Activated B cell treated with CpG ODN at 0.5 μM for 24 hours (primary cell): ENCODE measurements around the gene MYLIP. TPM values are rescaled to one million over a fixed set of nuclear protein-coding genes. Genes with fewer than 3 reads are reported as not detected.

ENCODE experiments used
- ATAC-seq: fragments of 200-7000 bp; cut with Tn5 transposase; one replicate; pipeline ENCODE4 v1.10.0; 2021; ENCODE audit warnings: low read depth, mild to moderate bottlenecking, moderate library complexity
- CTCF ChIA-PET: fragments of 350-600 bp; sonication (Branson Sonifier 250); formaldehyde crosslinking; loops from one replicate; lab custom pipeline; 2021; ENCODE audit warnings: antibody characterized with exemption; lab: Charles Lee
- POLR2A ChIA-PET: fragments of 350-600 bp; sonication (Branson Sonifier 250); formaldehyde crosslinking; loops from one replicate; lab custom pipeline; 2021; ENCODE audit warnings: antibody characterized with exemption; lab: Charles Lee
- DNase-seq: peaks from one replicate; pipeline ENCODE4 v3.0.0; 2022
- H3K27ac Mint-ChIP-seq: one replicate; pipeline ENCODE4 v1.8.0; 2020; ENCODE audit warnings: mixed read lengths
- H3K27me3 Mint-ChIP-seq: one replicate; pipeline ENCODE4 v1.8.0; 2021; ENCODE audit warnings: mixed read lengths
- H3K36me3 Mint-ChIP-seq: one replicate; pipeline ENCODE4 v1.8.0; 2021; ENCODE audit warnings: low read depth, mixed read lengths
- H3K4me1 Mint-ChIP-seq: one replicate; pipeline ENCODE4 v1.8.0; 2021; ENCODE audit warnings: mixed read lengths
- H3K4me3 Mint-ChIP-seq: one replicate; pipeline ENCODE4 v1.8.0; 2020; ENCODE audit warnings: mild to moderate bottlenecking, mixed read lengths
- H3K9me3 Mint-ChIP-seq: one replicate; pipeline ENCODE4 v1.8.0; 2020; ENCODE audit warnings: mixed read lengths
- CTCF ChIP-seq: fragments of 200-600 bp; IDR thresholded peaks from one replicate; pipeline ENCODE4 v1.8.0; 2022; ENCODE audit warnings: antibody characterized with exemption, mild to moderate bottlenecking
- intact Hi-C: fragments of 100-400 bp; cut with micrococcal nuclease; formaldehyde crosslinking; loops from one replicate; pipeline ENCODE4 v1.15.1; 2024
- total RNA-seq: library from RNA; stranded (reverse); gene quantifications from 2 replicates; pipeline ENCODE4 v1.2.3, GENCODE V29; 2022

The MYLIP gene
- total RNA-seq, 1 donor from 2014 or later: 10.3 TPM

- ChIA-PET POLR2A (interaction anchor here (0.6 to 5.5 kb wide), 9 partner anchors 52 to 802 kb away, joined by 3 to 64 read pairs (median 7); no protein-coding TSS in a partner anchor), CTCF (interaction anchor here (1.2 to 2.8 kb wide), 3 partner anchors 16 to 440 kb away, joined by 3 to 23 read pairs (median 7); no protein-coding TSS in a partner anchor)
- Mint-ChIP-seq H3K27me3 (no peaks in the 10 kb centered on the region), H3K36me3 (peaks cover 25% of the 10 kb centered on the region), H3K4me1 (peaks cover 67% of the 10 kb centered on the region), H3K27ac (peak overlapping the region; percentile 83), H3K9me3 (no peaks in the 10 kb centered on the region), H3K4me3 (peak overlapping the region; percentile 92)
- ATAC-seq (peak; percentile 49), DNase-seq (no peak)
- intact Hi-C loops: no loop called here
- TF ChIP-seq CTCF: no peak
These were observed 2.1 kb downstream of the MYLIP start for GRCh38 chr6:16130932-16131387.

GRCh38 chr6:16132909-16133308 is 4.0 kb downstream of the MYLIP start:
- POLR2A ChIA-PET: no interaction called here
- Mint-ChIP-seq H3K27me3 (no peaks in the 10 kb centered on the region), H3K36me3 (peaks cover 38% of the 10 kb centered on the region), H3K27ac (no peak overlapping the region), H3K9me3 (no peaks in the 10 kb centered on the region), H3K4me1 (peaks cover 81% of the 10 kb centered on the region), H3K4me3 (no peak overlapping the region)
- intact Hi-C loops: no loop called here
- CTCF ChIA-PET: interaction anchor here (1.9 to 2.5 kb wide), 2 partner anchors 50 to 441 kb away, joined by 4 to 11 read pairs; no protein-coding TSS in a partner anchor
- no peak for DNase-seq
- ATAC-seq: no peak
- no peak for TF ChIP-seq CTCF

GRCh38 chr6:16134430-16134829 is 5.5 kb downstream of the MYLIP start:
- Mint-ChIP-seq H3K4me3 (no peak overlapping the region), H3K36me3 (peaks cover 50% of the 10 kb centered on the region), H3K4me1 (peaks cover 86% of the 10 kb centered on the region), H3K27me3 (no peaks in the 10 kb centered on the region), H3K9me3 (no peaks in the 10 kb centered on the region), H3K27ac (no peak overlapping the region)
- CTCF ChIA-PET: interaction anchor here (1.9 to 2.5 kb wide), 2 partner anchors 49 to 443 kb away, joined by 4 to 11 read pairs; no protein-coding TSS in a partner anchor
- ATAC-seq: no peak
- POLR2A ChIA-PET: interaction anchor here (1.0 kb wide), 1 partner anchor 233 kb away, joined by 3 read pairs; no protein-coding TSS in a partner anchor
- DNase-seq: no peak
- intact Hi-C loops: no loop called here
- TF ChIP-seq CTCF: no peak

- Mint-ChIP-seq H3K4me1 (peaks cover 85% of the 10 kb centered on the region), H3K27me3 (no peaks in the 10 kb centered on the region), H3K4me3 (no peak overlapping the region), H3K9me3 (no peaks in the 10 kb centered on the region), H3K27ac (no peak overlapping the region), H3K36me3 (peaks cover 55% of the 10 kb centered on the region)
- ChIA-PET CTCF (interaction anchor here (2.5 to 2.6 kb wide), 2 partner anchors 443 to 444 kb away, joined by 9 to 11 read pairs; no protein-coding TSS in a partner anchor), POLR2A (no interaction called here)
- intact Hi-C loops: no loop called here
- ATAC-seq: no peak
- no peak for TF ChIP-seq CTCF
- no peak for DNase-seq
These were observed 6.2 kb downstream of the MYLIP start for GRCh38 chr6:16135066-16135465.

- H3K4me1 Mint-ChIP-seq: peaks cover 76% of the 10 kb centered on the region
- DNase-seq (no peak), ATAC-seq (no peak)
- no peak for TF ChIP-seq CTCF
- intact Hi-C loops: no loop called here
- no peak overlapping the region for H3K27ac Mint-ChIP-seq
- ChIA-PET POLR2A (no interaction called here), CTCF (interaction anchor here (1.2 to 2.6 kb wide), 4 partner anchors 8 to 445 kb away, joined by 3 to 9 read pairs (median 7); partner anchors contain the start of gene MYLIP)
- H3K9me3 Mint-ChIP-seq: no peaks in the 10 kb centered on the region
- H3K27me3 Mint-ChIP-seq: no peaks in the 10 kb centered on the region
- peaks cover 65% of the 10 kb centered on the region for H3K36me3 Mint-ChIP-seq
- no peak overlapping the region for H3K4me3 Mint-ChIP-seq
These were observed 7.2 kb downstream of the MYLIP start for GRCh38 chr6:16136091-16136490.
